GM12891 (cell line): ENCODE results near the gene USP53.
A peak's percentile ranks its signal among the peaks of the same experiment; 100 is the strongest.
"Not testable (repeated sequence)": the region's sequence is repeated elsewhere in the genome, so short reads cannot be mapped to it uniquely, and the experiment has no call there.

Experiments used
- DNase-seq: peaks from one replicate; pipeline ENCODE4 v3.0.0; 2011; ENCODE audit warnings: low spot score; ENCODE audit not compliant: insufficient read length
- FAIRE-seq: peaks from 2 replicates; lab custom pipeline; 2011; peaks lifted over from hg19 to GRCh38; lab: Jason Lieb, UNC
- PAX5 ChIP-seq: IDR thresholded peaks from 2 replicates; pipeline ENCODE4 v1.6.1; 2011; ENCODE audit warnings: low read length, moderate library complexity, mild to moderate bottlenecking; ENCODE audit not compliant: insufficient read depth, severe bottlenecking
- POLR2A ChIP-seq: IDR thresholded peaks from 2 replicates; pipeline ENCODE4 v1.6.1; 2011; ENCODE audit warnings: low read depth, low read length, control low read depth
- POLR2AphosphoS5 ChIP-seq: IDR thresholded peaks from 2 replicates; pipeline ENCODE4 v1.6.1; 2011; ENCODE audit warnings: low read depth, low read length, control low read depth
- POU2F2 ChIP-seq: IDR thresholded peaks from 2 replicates; pipeline ENCODE4 v1.6.1; 2011; ENCODE audit warnings: low read depth, mild to moderate bottlenecking, control low read depth, low read length, moderate library complexity
- SPI1 ChIP-seq: IDR thresholded peaks from 2 replicates; pipeline ENCODE4 v1.6.1; 2011; ENCODE audit warnings: low read depth, low read length, control low read depth
- TAF1 ChIP-seq: IDR thresholded peaks from 2 replicates; pipeline ENCODE4 v1.6.1; 2011; ENCODE audit warnings: low read depth, low read length, control low read depth

The USP53 gene

GRCh38 chr4:119266153-119266552 lies 53.6 kb downstream of the USP53 start:
- TF ChIP-seq POLR2A (no peak), TAF1 (no peak), POLR2AphosphoS5 (no peak), SPI1 (no peak), PAX5 (no peak), POU2F2 (no peak)
- FAIRE-seq (no peak), DNase-seq (no peak)

- TF ChIP-seq SPI1 (no peak), POLR2AphosphoS5 (no peak), PAX5 (no peak), TAF1 (no peak)
- no peak for FAIRE-seq
- no peak for DNase-seq
These were observed 56.0 kb downstream of the USP53 start for GRCh38 chr4:119268466-119268865.

- FAIRE-seq (no peak), DNase-seq (no peak)
- TF ChIP-seq POLR2A (no peak), PAX5 (no peak), SPI1 (no peak), POU2F2 (no peak), POLR2AphosphoS5 (no peak), TAF1 (no peak)
These were observed 59.0 kb downstream of the USP53 start for GRCh38 chr4:119271361-119272085.

DNA sequence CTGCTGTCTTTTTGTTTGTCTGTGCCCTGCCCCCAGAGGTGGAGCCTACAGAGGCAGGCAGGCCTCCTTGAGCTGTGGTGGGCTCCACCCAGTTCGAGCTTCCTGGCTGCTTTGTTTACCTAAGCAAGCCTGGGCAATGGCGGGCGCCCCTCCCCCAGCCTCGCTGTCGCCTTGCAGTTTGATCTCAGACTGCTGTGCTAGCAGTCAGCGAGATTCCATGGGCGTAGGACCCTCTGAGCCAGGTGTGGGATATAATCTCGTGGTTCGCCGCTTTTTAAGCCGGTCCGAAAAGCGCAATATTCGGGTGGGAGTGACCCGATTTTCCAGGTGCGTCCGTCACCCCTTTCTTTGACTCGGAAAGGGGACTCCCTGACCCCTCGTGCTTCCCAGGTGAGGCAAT lies 67.0 kb downstream of the USP53 start:
- FAIRE-seq, DNase-seq: not testable (repeated sequence)

DNA sequence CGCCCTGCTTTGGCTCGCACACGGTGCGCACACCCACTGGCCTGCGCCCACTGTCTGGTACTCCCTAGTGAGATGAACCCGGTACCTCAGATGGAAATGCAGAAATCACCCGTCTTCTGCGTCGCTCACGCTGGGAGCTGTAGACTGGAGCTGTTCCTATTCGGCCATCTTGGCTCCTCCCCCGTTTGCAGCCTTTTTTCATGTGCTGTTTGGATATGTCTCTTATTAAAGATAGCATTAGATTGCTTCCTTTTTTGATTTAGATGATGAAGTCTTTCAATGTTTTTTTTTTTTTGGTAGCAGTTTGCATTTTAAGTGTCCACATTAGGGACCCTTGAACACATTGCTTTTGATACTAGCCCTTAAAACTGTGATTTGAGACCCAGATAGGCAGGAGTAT lies 67.4 kb downstream of the USP53 start:
- not testable (repeated sequence) for DNase-seq, FAIRE-seq

DNA sequence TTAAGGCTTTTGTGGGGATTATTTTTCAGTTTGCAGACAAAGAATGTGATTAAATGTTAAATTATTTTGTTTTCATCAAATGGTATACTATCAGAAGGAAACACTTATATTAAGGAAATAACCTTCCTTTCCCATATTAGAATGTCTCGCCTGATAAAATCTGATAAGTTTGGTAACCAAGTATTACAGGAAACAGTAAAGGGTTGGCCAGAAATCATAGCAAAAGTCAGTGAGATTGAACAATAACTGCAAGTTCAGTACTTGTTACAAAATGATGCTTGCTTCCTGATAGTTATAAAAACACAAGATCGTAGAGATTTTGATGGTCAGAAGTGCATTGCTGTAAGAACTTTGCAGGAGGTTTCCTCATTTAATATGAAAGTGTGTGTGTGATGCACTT lies 68.9 kb downstream of the USP53 start:
- no peak for FAIRE-seq
- DNase-seq: no peak
- TF ChIP-seq POLR2AphosphoS5: no peak
- TF ChIP-seq POU2F2: no peak
- TF ChIP-seq TAF1: no peak
- TF ChIP-seq SPI1: no peak
- no peak for TF ChIP-seq POLR2A
- no peak for TF ChIP-seq PAX5

DNA sequence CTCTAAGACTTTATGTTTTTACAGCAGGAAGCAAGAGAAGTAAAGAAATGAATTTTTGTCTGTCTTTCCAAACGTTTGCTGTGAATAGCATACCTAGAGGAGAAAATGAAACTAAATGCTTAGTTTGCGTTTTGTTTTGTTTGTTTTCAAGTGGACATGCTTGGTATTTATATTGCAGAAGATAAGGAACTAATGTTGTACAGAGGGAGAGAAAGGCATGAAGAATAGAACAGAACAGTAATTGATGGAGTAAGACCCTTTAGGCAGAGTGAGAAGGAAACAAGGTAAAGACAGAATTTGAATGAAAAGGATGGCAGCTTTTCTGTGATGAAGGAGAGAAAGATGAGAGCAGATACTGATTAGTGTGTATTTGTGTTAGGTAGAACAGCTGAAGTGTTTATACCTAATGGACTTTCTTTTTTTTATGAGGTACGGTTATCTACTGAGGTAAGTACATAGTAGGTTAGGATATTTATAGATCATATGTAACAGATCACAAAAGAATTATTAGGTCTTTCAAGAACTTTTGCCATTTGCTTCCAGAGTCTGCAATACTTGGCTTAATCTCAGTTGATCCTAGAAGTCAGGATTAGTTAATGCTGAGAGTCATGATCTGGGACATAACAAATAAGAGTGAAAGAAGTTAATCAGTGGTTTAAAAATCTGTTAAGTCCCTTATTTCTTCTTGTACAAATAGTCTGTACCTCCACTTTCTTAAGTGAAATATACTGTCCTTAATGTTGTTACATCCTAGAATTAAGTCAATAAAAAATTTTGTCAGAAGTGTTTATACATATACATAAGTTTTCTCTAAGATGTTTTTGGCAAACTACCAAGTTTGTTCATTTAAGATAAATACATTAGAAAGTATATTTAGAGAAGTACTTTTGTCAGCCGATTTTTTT lies 72.6 kb downstream of the USP53 start:
- FAIRE-seq (peak; percentile 43), DNase-seq (no peak)
- TF ChIP-seq TAF1 (no peak), SPI1 (no peak), POU2F2 (no peak), POLR2AphosphoS5 (no peak), PAX5 (no peak), POLR2A (no peak)

GRCh38 chr4:119286377-119287002 lies 74.0 kb downstream of the USP53 start:
- no peak for DNase-seq
- TF ChIP-seq TAF1: no peak
- no peak for TF ChIP-seq PAX5
- TF ChIP-seq POU2F2: no peak
- no peak for TF ChIP-seq SPI1
- no peak for TF ChIP-seq POLR2A
- no peak for TF ChIP-seq POLR2AphosphoS5
- no peak for FAIRE-seq

DNA sequence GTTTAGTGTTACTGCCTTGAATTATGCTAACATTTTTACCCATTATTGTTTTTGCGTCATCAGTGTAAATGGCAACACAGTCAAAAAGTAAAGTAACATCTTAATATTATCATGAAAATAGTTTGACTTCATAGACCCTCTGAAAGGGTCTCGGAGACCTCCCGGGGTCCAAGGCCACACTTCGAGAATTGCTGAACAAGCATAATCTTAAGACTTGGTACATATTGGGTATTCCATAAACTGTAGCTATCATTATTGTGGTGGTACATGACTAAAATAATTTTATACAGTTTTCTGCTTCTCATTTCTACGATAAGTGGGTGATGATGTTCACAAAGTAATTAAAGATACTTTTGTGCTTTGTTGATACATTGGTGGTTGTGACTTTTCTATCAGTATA lies 76.8 kb downstream of the USP53 start:
- TF ChIP-seq TAF1 (no peak), SPI1 (no peak), POLR2AphosphoS5 (no peak), POU2F2 (no peak)
- DNase-seq (no peak), FAIRE-seq (no peak)
